Measurements from ENCODE around the gene GPR26.

The GPR26 gene

GRCh38 chr10:123666318-123667236 lies at the start of gene GPR26:
GPR26 (plus strand) TSS chr10:123666355; CDS start chr10:123666408, 53 bp downstream.
- DNase-seq (ENCODE audit: low read depth), result no peak

- DNase-seq (ENCODE audit: low read depth), result no peak
Observed at GRCh38 chr10:123618224-123618623, 47.9 kb upstream of the GPR26 start.

GRCh38 chr10:123619067-123619855 lies 46.9 kb upstream of the GPR26 start:
- DNase-seq (ENCODE audit: low read depth), result no peak

GRCh38 chr10:123620621-123621020 lies 45.5 kb upstream of the GPR26 start:
- no peak for DNase-seq (ENCODE audit: low read depth)

GRCh38 chr10:123621492-123621891 lies 44.7 kb upstream of the GPR26 start:
- DNase-seq (ENCODE audit: low read depth), result peak; percentile 3

- peak; percentile 2 for DNase-seq (ENCODE audit: low read depth)
Observed at GRCh38 chr10:123621916-123622315, 44.2 kb upstream of the GPR26 start.

GRCh38 chr10:123622381-123622780 lies 43.8 kb upstream of the GPR26 start:
- peak; percentile 45 for DNase-seq (ENCODE audit: low read depth)

GRCh38 chr10:123624086-123624485 lies 42.1 kb upstream of the GPR26 start:
- DNase-seq (ENCODE audit: low read depth), result no peak

- peak; percentile 15 for DNase-seq (ENCODE audit: low read depth)
Observed at GRCh38 chr10:123633106-123633505, 33.0 kb upstream of the GPR26 start.

- no peak for DNase-seq (ENCODE audit: low read depth)
Observed at GRCh38 chr10:123633636-123634035, 32.5 kb upstream of the GPR26 start.

GRCh38 chr10:123634221-123634620 lies 31.9 kb upstream of the GPR26 start:
- DNase-seq (ENCODE audit: low read depth), result no peak

GRCh38 chr10:123635131-123635530 lies 31.0 kb upstream of the GPR26 start:
- no peak for DNase-seq (ENCODE audit: low read depth)

GRCh38 chr10:123635745-123636144 lies 30.4 kb upstream of the GPR26 start:
- DNase-seq (ENCODE audit: low read depth), result no peak

- DNase-seq (ENCODE audit: low read depth), result peak; percentile 55
Observed at GRCh38 chr10:123636598-123637325, 29.4 kb upstream of the GPR26 start.

GRCh38 chr10:123637326-123637880 lies 28.8 kb upstream of the GPR26 start:
- peak; percentile 72 for DNase-seq (ENCODE audit: low read depth)

GRCh38 chr10:123639131-123639530 lies 27.0 kb upstream of the GPR26 start:
- DNase-seq (ENCODE audit: low read depth), result no peak

GRCh38 chr10:123640016-123640535 lies 26.1 kb upstream of the GPR26 start:
- DNase-seq (ENCODE audit: low read depth), result peak; percentile 31

GRCh38 chr10:123642293-123642692 lies 23.9 kb upstream of the GPR26 start:
- no peak for DNase-seq (ENCODE audit: low read depth)

GRCh38 chr10:123642697-123643096 lies 23.5 kb upstream of the GPR26 start:
- DNase-seq (ENCODE audit: low read depth), result no peak

- DNase-seq (ENCODE audit: low read depth), result no peak
Observed at GRCh38 chr10:123643315-123643714, 22.8 kb upstream of the GPR26 start.

- no peak for DNase-seq (ENCODE audit: low read depth)
Observed at GRCh38 chr10:123645016-123645415, 21.1 kb upstream of the GPR26 start.

- no peak for DNase-seq (ENCODE audit: low read depth)
Observed at GRCh38 chr10:123645615-123646014, 20.5 kb upstream of the GPR26 start.
